ENCODE data around the gene RCC1.
"Not testable (repeated sequence)": the region's sequence is repeated elsewhere in the genome, so short reads cannot be mapped to it uniquely, and the experiment has no call there.

Gene RCC1

GRCh38 chr1:28540651-28541050 lies 34.8 kb downstream of the RCC1 start:
- TF ChIP-seq ZNF384 (IDR thresholded peaks at IDR 0.05) = peak; percentile 95
- no peak for TF ChIP-seq FOXK2 (IDR thresholded peaks at IDR 0.05)
- POLR2A ChIA-PET = interaction anchor here (1.2 kb wide), 1 partner anchor 102 kb away, joined by 3 read pairs; the partner anchor contains the start of gene TAF12
- CTCF ChIA-PET = interaction anchor here (0.6 to 1.0 kb wide), 2 partner anchors 11 to 49 kb away, joined by 3 read pairs; no protein-coding TSS in a partner anchor
- DNase-seq (ENCODE audit: extremely low spot score) = no peak

GRCh38 chr1:28541414-28542015 lies 35.7 kb downstream of the RCC1 start:
- ChIA-PET POLR2A (interaction anchor here (1.2 kb wide), 1 partner anchor 40 kb away, joined by 4 read pairs; no protein-coding TSS in a partner anchor), CTCF (interaction anchor here (0.6 to 1.5 kb wide), 3 partner anchors 10 to 49 kb away, joined by 3 to 4 read pairs (median 3); no protein-coding TSS in a partner anchor)
- DNase-seq (ENCODE audit: extremely low spot score) = not testable (repeated sequence)

GRCh38 chr1:28545246-28545628 lies 39.4 kb downstream of the RCC1 start:
- CTCF ChIA-PET = no interaction called here
- POLR2A ChIA-PET = interaction anchor here (1.5 kb wide), 1 partner anchor 36 kb away, joined by 6 read pairs; no protein-coding TSS in a partner anchor
- TF ChIP-seq HDGF (IDR thresholded peaks at IDR 0.05; ENCODE audit: borderline replicate concordance) (no peak), L3MBTL2 (conservative IDR thresholded peaks at IDR 0.05) (no peak), NFRKB (IDR thresholded peaks at IDR 0.05) (no peak), LEF1 (IDR thresholded peaks at IDR 0.05; ENCODE audit: borderline replicate concordance) (no peak), FOXM1 (IDR thresholded peaks at IDR 0.05; ENCODE audit: borderline replicate concordance) (no peak), SUZ12 (IDR thresholded peaks at IDR 0.05) (no peak), SP1 (IDR thresholded peaks at IDR 0.05) (no peak), ZNF384 (IDR thresholded peaks at IDR 0.05) (no peak), ELF4 (IDR thresholded peaks at IDR 0.05) (no peak), FOXA1 (IDR thresholded peaks at IDR 0.05) (no peak), TARDBP (IDR thresholded peaks at IDR 0.05) (no peak), ARNT (IDR thresholded peaks at IDR 0.05) (no peak), BHLHE40 (IDR thresholded peaks at IDR 0.05; ENCODE audit: borderline replicate concordance) (no peak), FOXK2 (IDR thresholded peaks at IDR 0.05) (no peak), CTBP1 (IDR thresholded peaks at IDR 0.05; ENCODE audit: borderline replicate concordance) (no peak)
- TF ChIP-seq, protein P1, sequence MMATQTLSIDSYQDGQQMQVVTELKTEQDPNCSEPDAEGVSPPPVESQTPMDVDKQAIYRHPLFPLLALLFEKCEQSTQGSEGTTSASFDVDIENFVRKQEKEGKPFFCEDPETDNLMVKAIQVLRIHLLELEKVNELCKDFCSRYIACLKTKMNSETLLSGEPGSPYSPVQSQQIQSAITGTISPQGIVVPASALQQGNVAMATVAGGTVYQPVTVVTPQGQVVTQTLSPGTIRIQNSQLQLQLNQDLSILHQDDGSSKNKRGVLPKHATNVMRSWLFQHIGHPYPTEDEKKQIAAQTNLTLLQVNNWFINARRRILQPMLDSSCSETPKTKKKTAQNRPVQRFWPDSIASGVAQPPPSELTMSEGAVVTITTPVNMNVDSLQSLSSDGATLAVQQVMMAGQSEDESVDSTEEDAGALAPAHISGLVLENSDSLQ (IDR thresholded peaks at IDR 0.05) = no peak
- no peak for DNase-seq (ENCODE audit: extremely low spot score)

GRCh38 chr1:28548318-28548717 lies 42.5 kb downstream of the RCC1 start:
- no peak for DNase-seq (ENCODE audit: extremely low spot score)
- ChIA-PET CTCF (no interaction called here), POLR2A (interaction anchor here (1.3 kb wide), 1 partner anchor 33 kb away, joined by 3 read pairs; no protein-coding TSS in a partner anchor)
- TF ChIP-seq ZNF384 (IDR thresholded peaks at IDR 0.05) (no peak), L3MBTL2 (conservative IDR thresholded peaks at IDR 0.05) (no peak), BHLHE40 (IDR thresholded peaks at IDR 0.05; ENCODE audit: borderline replicate concordance) (no peak), LEF1 (IDR thresholded peaks at IDR 0.05; ENCODE audit: borderline replicate concordance) (no peak), FOXM1 (IDR thresholded peaks at IDR 0.05; ENCODE audit: borderline replicate concordance) (no peak), TARDBP (IDR thresholded peaks at IDR 0.05) (no peak), FOXA1 (IDR thresholded peaks at IDR 0.05) (no peak), HDGF (IDR thresholded peaks at IDR 0.05; ENCODE audit: borderline replicate concordance) (no peak), SP1 (IDR thresholded peaks at IDR 0.05) (no peak), ELF4 (IDR thresholded peaks at IDR 0.05) (no peak), CTBP1 (IDR thresholded peaks at IDR 0.05; ENCODE audit: borderline replicate concordance) (no peak)
- TF ChIP-seq, protein P1 (IDR thresholded peaks at IDR 0.05) = no peak

- no peak for DNase-seq (ENCODE audit: extremely low spot score)
- TF ChIP-seq HDGF (IDR thresholded peaks at IDR 0.05; ENCODE audit: borderline replicate concordance) = no peak
- no peak for TF ChIP-seq NFRKB (IDR thresholded peaks at IDR 0.05)
- TF ChIP-seq, protein P1 (IDR thresholded peaks at IDR 0.05) = no peak
- no peak for TF ChIP-seq TARDBP (IDR thresholded peaks at IDR 0.05)
- no peak for TF ChIP-seq FOXA1 (IDR thresholded peaks at IDR 0.05)
- TF ChIP-seq ZNF384 (IDR thresholded peaks at IDR 0.05) = no peak
- POLR2A ChIA-PET = interaction anchor here (0.9 to 6.4 kb wide), 4 partner anchors 29 to 97 kb away, joined by 3 to 92 read pairs (median 3); partner anchors contain the start of gene RNU11
- CTCF ChIA-PET = interaction anchor here (0.6 to 1.0 kb wide), 2 partner anchors 10 to 21 kb away, joined by 3 to 12 read pairs; no protein-coding TSS in a partner anchor
These were observed 45.5 kb downstream of the RCC1 start for GRCh38 chr1:28551381-28551780.

GRCh38 chr1:28552758-28553663 lies 47.2 kb downstream of the RCC1 start, which contains the start of gene TRNAU1AP:
Gene TRNAU1AP (plus strand): TSS chr1:28553085. CDS start chr1:28553111, 26 bp downstream.
- peak; percentile 100 for DNase-seq (ENCODE audit: extremely low spot score)
- ChIA-PET CTCF (interaction anchor here (0.7 kb wide), 1 partner anchor 28 kb away, joined by 3 read pairs; no protein-coding TSS in a partner anchor), POLR2A (interaction anchor here (0.6 to 6.4 kb wide), 14 partner anchors 12 to 303 kb away, joined by 3 to 92 read pairs (median 4); partner anchors contain the start of genes RCC1 and YTHDF2)
- TF ChIP-seq, protein P1 (IDR thresholded peaks at IDR 0.05) = no peak; the same call in 1 of the 2 replicates
- TF ChIP-seq ZNF384 (IDR thresholded peaks at IDR 0.05) = no peak
- peak; percentile 75; the same call in 1 of the 2 replicates for TF ChIP-seq L3MBTL2 (conservative IDR thresholded peaks at IDR 0.05)
- TF ChIP-seq FOXM1 (IDR thresholded peaks at IDR 0.05; ENCODE audit: borderline replicate concordance) = peak; percentile 88; the same call in 1 of the 2 replicates
- peak; percentile 66 for TF ChIP-seq CTBP1 (IDR thresholded peaks at IDR 0.05; ENCODE audit: borderline replicate concordance)
- TF ChIP-seq TARDBP (IDR thresholded peaks at IDR 0.05) = peak; percentile 58; the same call in 1 of the 2 replicates
- TF ChIP-seq ARNT (IDR thresholded peaks at IDR 0.05) = peak; percentile 64; the same call in 1 of the 2 replicates
- no peak for TF ChIP-seq SUZ12 (IDR thresholded peaks at IDR 0.05)
- TF ChIP-seq ELF4 (IDR thresholded peaks at IDR 0.05) = peak; percentile 94
- TF ChIP-seq BHLHE40 (IDR thresholded peaks at IDR 0.05; ENCODE audit: borderline replicate concordance) = no peak
- no peak for TF ChIP-seq FOXK2 (IDR thresholded peaks at IDR 0.05)
- no peak for TF ChIP-seq SP1 (IDR thresholded peaks at IDR 0.05)
- TF ChIP-seq LEF1 (IDR thresholded peaks at IDR 0.05; ENCODE audit: borderline replicate concordance) = no peak
- TF ChIP-seq FOXA1 (IDR thresholded peaks at IDR 0.05) = no peak
- no peak; the same call in 1 of the 2 replicates for TF ChIP-seq HDGF (IDR thresholded peaks at IDR 0.05; ENCODE audit: borderline replicate concordance)
- TF ChIP-seq NFRKB (IDR thresholded peaks at IDR 0.05) = no peak

Data from HEK293T (cell line).